SIG-M5 treated with dmso at 0.1 percent for 504 hours (cell line): ENCODE measurements around the gene MAGEB1.

Experiments used
- DNase-seq: peaks from one replicate; lab custom pipeline; 2025; ENCODE audit not compliant: unreplicated experiment; lab: John Stamatoyannopoulos, UW

The MAGEB1 gene

GRCh38 chrX:30246769-30247489, at the start of gene MAGEB1:
Gene MAGEB1, plus strand, starts transcription at chrX:30247146. Its CDS starts 3,348 bp downstream, at chrX:30250494.
- DNase-seq = no peak

- DNase-seq = no peak
Observed at GRCh38 chrX:30212172-30212571, 34.8 kb upstream of the MAGEB1 start.

- no peak for DNase-seq
Observed at GRCh38 chrX:30215357-30215843, 31.5 kb upstream of the MAGEB1 start, which contains the start of gene MAGEB2. Gene MAGEB2, plus strand, starts transcription at chrX:30215563. Its CDS starts 3,018 bp downstream, at chrX:30218581.

GRCh38 chrX:30217465-30217864, 29.5 kb upstream of the MAGEB1 start:
- no peak for DNase-seq

- no peak for DNase-seq
Observed at GRCh38 chrX:30219372-30219771, 27.6 kb upstream of the MAGEB1 start.

- no peak for DNase-seq
Observed at GRCh38 chrX:30220661-30221060, 26.3 kb upstream of the MAGEB1 start.

- DNase-seq = no peak
Observed at GRCh38 chrX:30224536-30224935, 22.4 kb upstream of the MAGEB1 start.

- no peak for DNase-seq
Observed at GRCh38 chrX:30228526-30228925, 18.4 kb upstream of the MAGEB1 start.

- no peak for DNase-seq
Observed at GRCh38 chrX:30230395-30230794, 16.6 kb upstream of the MAGEB1 start, which contains the start of gene MAGEB3. Gene MAGEB3, plus strand, starts transcription at chrX:30230657. Its CDS starts 5,268 bp downstream, at chrX:30235925.

GRCh38 chrX:30241724-30242415, 5.1 kb upstream of the MAGEB1 start, which contains the start of gene MAGEB4:
Gene MAGEB4, plus strand, starts transcription at chrX:30242000. Its CDS starts 136 bp downstream, at chrX:30242136.
- no peak for DNase-seq

GRCh38 chrX:30248854-30249253, 1.9 kb downstream of the MAGEB1 start:
- no peak for DNase-seq

- no peak for DNase-seq
Observed at GRCh38 chrX:30253257-30253656, 6.3 kb downstream of the MAGEB1 start.

GRCh38 chrX:30259927-30260326, 13.0 kb downstream of the MAGEB1 start:
- DNase-seq = no peak

- no peak for DNase-seq
Observed at GRCh38 chrX:30261012-30261411, 14.1 kb downstream of the MAGEB1 start.

GRCh38 chrX:30262763-30263162, 15.8 kb downstream of the MAGEB1 start:
- DNase-seq = no peak

GRCh38 chrX:30270639-30271038, 23.7 kb downstream of the MAGEB1 start:
- no peak for DNase-seq

GRCh38 chrX:30275498-30275897, 28.6 kb downstream of the MAGEB1 start:
- DNase-seq = no peak

GRCh38 chrX:30278365-30278764, 31.4 kb downstream of the MAGEB1 start:
- DNase-seq = no peak

- no peak for DNase-seq
Observed at GRCh38 chrX:30280428-30280827, 33.5 kb downstream of the MAGEB1 start.

GRCh38 chrX:30282527-30282926, 35.6 kb downstream of the MAGEB1 start:
- no peak for DNase-seq

GRCh38 chrX:30283456-30284200, 36.7 kb downstream of the MAGEB1 start:
- peak; percentile 44 for DNase-seq
